ENCODE data around the gene POLR3C. TPM values are rescaled to one million over a fixed set of nuclear protein-coding genes. Genes with fewer than 3 reads are reported as not detected.
"Not testable (repeated sequence)": the region's sequence is repeated elsewhere in the genome, so short reads cannot be mapped to it uniquely, and the experiment has no call there.

Gene POLR3C, protein sequence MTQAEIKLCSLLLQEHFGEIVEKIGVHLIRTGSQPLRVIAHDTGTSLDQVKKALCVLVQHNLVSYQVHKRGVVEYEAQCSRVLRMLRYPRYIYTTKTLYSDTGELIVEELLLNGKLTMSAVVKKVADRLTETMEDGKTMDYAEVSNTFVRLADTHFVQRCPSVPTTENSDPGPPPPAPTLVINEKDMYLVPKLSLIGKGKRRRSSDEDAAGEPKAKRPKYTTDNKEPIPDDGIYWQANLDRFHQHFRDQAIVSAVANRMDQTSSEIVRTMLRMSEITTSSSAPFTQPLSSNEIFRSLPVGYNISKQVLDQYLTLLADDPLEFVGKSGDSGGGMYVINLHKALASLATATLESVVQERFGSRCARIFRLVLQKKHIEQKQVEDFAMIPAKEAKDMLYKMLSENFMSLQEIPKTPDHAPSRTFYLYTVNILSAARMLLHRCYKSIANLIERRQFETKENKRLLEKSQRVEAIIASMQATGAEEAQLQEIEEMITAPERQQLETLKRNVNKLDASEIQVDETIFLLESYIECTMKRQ
- polyA plus RNA-seq, result 10 to 100 TPM; 14.9 to 17.8 (median 16.1) TPM

- WGBS, 3 donors, result 0 to 1% (median 1%) methylated on average over 71 to 89 of the region's 89 CpGs
- H3K27ac ChIP-seq (ENCODE audit: low read depth, low read length), result peak within 1 kb of the TSS; percentile 1
Measured at GRCh38 chr1:145823565-145824498, at the start of gene POLR3C, which contains the start of gene RNF115. POLR3C (plus strand) TSS chr1:145824200; CDS start chr1:145825777, 1,577 bp downstream. RNF115 (minus strand) TSS chr1:145824095; CDS start chr1:145823873, 222 bp downstream.

GRCh38 chr1:145777357-145778145 lies 46.4 kb upstream of the POLR3C start:
- WGBS, 3 donors, result 56 to 72% (median 63%) methylated on average over 1 of the region's 1 CpG
- no peak overlapping the region for H3K27ac ChIP-seq (ENCODE audit: low read depth, low read length)

- WGBS, 3 donors, result 80 to 99% (median 98%) methylated on average over 1 of the region's 1 CpG
- H3K27ac ChIP-seq (ENCODE audit: low read depth, low read length), result no peak overlapping the region
Measured at GRCh38 chr1:145778146-145778540, 45.9 kb upstream of the POLR3C start.

- H3K27ac ChIP-seq (ENCODE audit: low read depth, low read length), result no peak overlapping the region
- 77 to 84% (median 83%) methylated on average over 10 of the region's 10 CpGs for WGBS, 3 donors
Measured at GRCh38 chr1:145782272-145783099, 41.5 kb upstream of the POLR3C start.

DNA sequence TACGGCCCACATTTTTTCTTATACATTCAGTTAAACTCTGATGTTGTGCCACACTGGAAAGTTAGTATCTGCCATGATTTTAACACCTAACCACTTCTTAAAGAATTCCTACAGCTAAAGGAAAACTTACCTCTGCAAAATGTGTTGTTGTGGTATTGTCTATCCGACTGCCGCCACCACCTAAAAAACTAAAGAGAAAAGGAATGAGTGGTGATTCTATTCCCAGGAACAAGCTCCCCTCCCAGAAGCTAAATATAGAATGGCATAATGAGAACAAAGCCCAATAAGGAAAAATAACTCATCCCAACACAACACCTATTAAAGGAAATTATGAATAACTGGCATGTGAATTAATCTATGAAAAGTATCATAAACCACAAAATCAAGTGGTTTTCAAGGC lies 39.6 kb upstream of the POLR3C start:
- H3K27ac ChIP-seq (ENCODE audit: low read depth, low read length), result no peak overlapping the region
- 69 to 97% (median 94%) methylated on average over 3 of the region's 3 CpGs for WGBS, 3 donors

DNA sequence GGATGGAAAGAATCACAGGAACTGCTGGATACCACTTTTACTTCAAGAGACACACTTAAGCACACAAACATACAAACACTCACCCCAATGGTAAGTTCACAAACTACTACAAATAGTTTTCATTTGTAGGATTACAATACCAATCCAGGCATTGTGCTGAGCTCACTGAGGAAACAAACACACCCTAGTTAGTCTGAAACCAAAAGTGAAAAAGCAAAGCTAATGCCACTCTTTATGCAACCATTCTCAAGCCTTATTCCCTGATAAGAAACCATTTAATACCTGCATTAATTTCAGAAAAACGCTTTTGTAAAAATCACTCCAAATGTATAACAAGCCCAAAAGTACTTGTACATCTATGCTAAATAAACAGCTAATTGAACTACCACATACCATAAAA lies 38.5 kb upstream of the POLR3C start:
- 81 to 87% (median 82%) methylated on average over 1 of the region's 1 CpG for WGBS, 3 donors
- no peak overlapping the region for H3K27ac ChIP-seq (ENCODE audit: low read depth, low read length)

DNA sequence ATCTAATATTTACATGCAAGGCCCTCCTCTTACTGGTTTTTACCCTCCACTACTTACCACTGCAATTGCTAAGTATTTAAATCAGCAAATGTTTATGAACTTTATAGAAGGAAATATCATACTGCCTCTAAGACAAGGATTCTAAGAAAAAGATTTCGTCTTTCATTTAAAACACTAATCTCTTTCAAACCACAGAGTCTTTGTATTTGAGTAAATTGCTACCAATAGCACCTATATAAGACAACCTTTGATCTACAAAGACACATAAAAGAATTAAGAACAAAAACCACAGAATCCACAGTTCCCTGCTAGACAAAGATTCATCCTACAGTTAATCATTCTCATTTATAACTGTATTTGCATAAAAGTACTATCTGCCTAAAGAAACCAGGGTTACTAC lies 37.7 kb upstream of the POLR3C start:
- WGBS, 3 donors, result 0 to 72% (median 55%) methylated on average over 1 of the region's 1 CpG
- H3K27ac ChIP-seq (ENCODE audit: low read depth, low read length), result no peak overlapping the region

GRCh38 chr1:145788580-145788979 lies 35.4 kb upstream of the POLR3C start:
- no peak overlapping the region for H3K27ac ChIP-seq (ENCODE audit: low read depth, low read length)
- WGBS, 3 donors, result 97 to 98% (median 98%) methylated on average over 3 of the region's 3 CpGs

- H3K27ac ChIP-seq (ENCODE audit: low read depth, low read length), result not testable (repeated sequence)
- WGBS, 3 donors, result 40 to 87% (median 85%) methylated on average over 2 of the region's 2 CpGs
Measured at GRCh38 chr1:145791860-145792259, 32.1 kb upstream of the POLR3C start.

GRCh38 chr1:145792484-145792883 lies 31.5 kb upstream of the POLR3C start:
- no peak overlapping the region for H3K27ac ChIP-seq (ENCODE audit: low read depth, low read length)
- 80 to 96% (median 93%) methylated on average over 1 of the region's 1 CpG for WGBS, 3 donors

DNA sequence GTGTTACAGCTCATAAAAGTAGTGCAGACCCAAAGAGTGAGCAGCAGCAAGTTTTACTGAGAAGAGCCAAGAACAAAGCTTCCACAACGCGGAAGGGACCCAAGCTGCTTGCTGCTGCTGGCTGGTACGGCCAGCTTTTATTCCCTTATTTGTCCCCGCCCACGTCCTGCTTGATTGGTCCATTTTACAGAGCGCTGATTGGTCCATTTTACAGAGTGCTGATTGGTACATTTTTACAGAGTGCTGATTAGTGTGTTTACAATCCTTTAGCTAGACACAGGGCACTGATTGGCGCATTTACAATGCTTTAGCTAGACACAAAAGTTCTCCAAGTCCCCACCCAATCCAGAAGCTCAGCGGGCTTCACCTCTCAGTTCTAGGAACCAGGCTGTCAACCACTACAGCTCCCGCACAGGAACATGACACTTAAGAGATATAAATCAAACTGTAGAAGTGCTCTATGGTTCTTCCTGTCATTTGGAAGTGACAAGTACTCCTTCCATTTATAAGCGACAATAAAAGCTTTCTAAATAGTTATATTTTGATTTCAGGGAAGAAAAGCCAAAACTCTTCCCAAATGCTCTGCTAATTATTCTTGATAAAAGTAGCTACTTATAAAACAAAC lies 28.6 kb upstream of the POLR3C start:
- H3K27ac ChIP-seq (ENCODE audit: low read depth, low read length), result no peak overlapping the region
- 90 to 93% (median 92%) methylated on average over 10 of the region's 10 CpGs for WGBS, 3 donors

- 27 to 65% (median 50%) methylated on average over 1 of the region's 1 CpG for WGBS, 3 donors
- no peak overlapping the region for H3K27ac ChIP-seq (ENCODE audit: low read depth, low read length)
Measured at GRCh38 chr1:145796753-145797152, 27.2 kb upstream of the POLR3C start.

- no peak overlapping the region for H3K27ac ChIP-seq (ENCODE audit: low read depth, low read length)
- 88 to 95% (median 94%) methylated on average over 2 of the region's 2 CpGs for WGBS, 3 donors
Measured at GRCh38 chr1:145799806-145800205, 24.2 kb upstream of the POLR3C start.

GRCh38 chr1:145804235-145805045 lies 19.6 kb upstream of the POLR3C start:
- 50 to 64% (median 57%) methylated on average over 3 of the region's 3 CpGs for WGBS, 3 donors
- no peak overlapping the region for H3K27ac ChIP-seq (ENCODE audit: low read depth, low read length)

DNA sequence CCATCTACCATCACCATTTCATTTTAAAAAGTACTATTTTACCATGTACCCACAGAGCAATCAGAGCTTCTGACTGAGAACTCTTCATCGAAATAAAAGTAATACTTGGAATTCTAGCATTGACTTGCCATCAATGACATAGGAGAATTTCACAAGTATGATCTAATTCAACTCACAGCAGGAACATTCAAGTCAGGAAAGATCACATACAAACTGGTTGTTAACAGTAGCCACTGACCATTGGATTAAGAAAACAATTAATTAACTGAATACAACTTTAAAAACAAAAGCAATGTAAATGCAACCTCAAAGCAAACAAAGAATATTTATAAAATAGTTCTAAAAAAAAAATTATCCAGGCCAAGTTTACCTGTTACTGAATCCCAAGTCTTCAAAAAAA lies 18.9 kb upstream of the POLR3C start:
- H3K27ac ChIP-seq (ENCODE audit: low read depth, low read length), result no peak overlapping the region
- 79 to 93% (median 91%) methylated on average over 1 of the region's 1 CpG for WGBS, 3 donors

DNA sequence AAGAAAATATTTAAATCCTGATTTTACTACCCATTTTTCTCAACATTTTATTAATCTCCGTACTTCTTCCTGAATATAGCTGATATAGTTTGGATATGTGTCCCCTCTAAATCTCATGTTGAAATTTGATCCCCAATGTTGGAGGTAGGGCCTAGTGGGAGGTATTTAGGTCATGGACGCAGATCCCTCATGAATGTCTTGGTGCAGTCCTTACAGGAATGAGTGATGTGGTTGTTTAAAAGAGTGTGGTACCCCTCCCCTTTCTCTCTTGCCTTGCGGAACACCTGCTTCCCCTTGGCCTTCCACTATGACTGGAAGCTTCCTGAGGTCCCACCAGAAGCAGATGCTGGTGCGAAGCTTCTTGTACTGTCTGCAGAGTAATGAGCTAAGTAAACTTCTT lies 17.6 kb upstream of the POLR3C start:
- H3K27ac ChIP-seq (ENCODE audit: low read depth, low read length), result no peak overlapping the region
- WGBS, 3 donors, result 94 to 97% (median 96%) methylated on average over 4 of the region's 4 CpGs

All from adipose tissue (tissue), 3 donors.